Measurements from ENCODE around the gene WDR48.
A peak's percentile ranks its signal among the peaks of the same experiment; 100 is the strongest.

Gene WDR48

GRCh38 chr3:39065197-39065596 lies 13.4 kb downstream of the WDR48 start:
- DNase-seq, result no peak

- DNase-seq, result no peak
Observed at GRCh38 chr3:39067286-39067685, 15.5 kb downstream of the WDR48 start.

DNA sequence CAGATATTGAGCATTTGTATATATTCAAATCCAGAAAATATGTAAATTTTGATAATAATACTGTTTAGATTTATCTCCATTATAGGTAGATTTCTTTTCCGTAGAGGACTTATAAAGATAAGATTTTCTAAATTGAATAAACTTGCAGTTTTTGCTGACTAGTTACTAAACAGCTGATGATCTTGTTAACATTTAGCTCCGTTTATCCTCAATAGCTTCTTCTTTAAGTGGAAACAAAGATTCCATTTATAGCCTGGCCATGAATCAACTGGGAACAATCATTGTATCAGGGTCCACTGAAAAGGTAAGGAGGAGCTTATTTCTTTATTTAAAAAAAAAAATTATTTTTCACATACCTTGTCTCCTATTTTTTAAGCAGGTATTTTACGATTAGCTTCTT lies 16.7 kb downstream of the WDR48 start:
- DNase-seq, result no peak

- DNase-seq, result no peak
Observed at GRCh38 chr3:39075910-39076309, 24.1 kb downstream of the WDR48 start.

GRCh38 chr3:39079530-39079929 lies 27.7 kb downstream of the WDR48 start:
- no peak for DNase-seq

DNA sequence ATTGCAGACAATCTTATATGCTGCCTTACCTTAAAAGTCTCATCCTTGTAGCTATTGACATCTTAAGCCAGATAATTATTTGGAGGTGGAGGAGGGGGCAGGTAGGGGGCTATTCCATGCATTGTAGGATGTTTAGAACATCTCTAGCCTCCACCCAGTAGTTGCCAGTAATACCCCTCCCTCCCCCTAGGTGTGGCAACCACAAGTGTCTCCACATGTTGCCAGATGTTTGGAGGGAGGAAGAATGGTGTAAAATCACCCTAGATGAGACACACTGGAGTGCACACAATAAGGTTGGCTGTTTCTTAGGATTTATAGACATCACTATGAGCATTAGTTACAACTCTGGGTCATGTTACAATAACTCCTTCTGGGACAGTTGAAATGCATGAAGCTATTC lies 28.2 kb downstream of the WDR48 start:
- no peak for DNase-seq

- no peak for DNase-seq
Observed at GRCh38 chr3:39082666-39083313, 31.0 kb downstream of the WDR48 start.

- DNase-seq, result no peak
Observed at GRCh38 chr3:39086144-39086543, 34.3 kb downstream of the WDR48 start.

DNA sequence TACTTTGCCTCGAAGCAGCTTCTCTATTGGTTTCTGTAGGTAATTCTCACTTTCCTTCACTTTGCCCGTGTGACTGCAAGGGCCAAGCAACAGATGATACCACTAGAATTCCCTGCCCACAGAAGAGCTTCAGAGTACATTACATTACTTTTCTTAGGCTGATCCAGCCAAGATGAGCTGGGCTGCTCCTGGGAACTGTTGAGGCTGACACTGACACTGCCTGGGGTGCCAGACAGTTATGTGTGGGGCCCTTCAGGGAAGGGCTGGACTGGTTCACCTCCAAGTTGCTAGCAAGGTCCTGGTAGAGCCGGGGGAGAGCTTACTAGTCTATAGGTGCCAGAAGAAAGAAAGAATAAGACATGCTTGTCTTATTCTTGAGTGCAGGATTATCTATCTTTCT lies 36.6 kb downstream of the WDR48 start:
- DNase-seq, result no peak

DNA sequence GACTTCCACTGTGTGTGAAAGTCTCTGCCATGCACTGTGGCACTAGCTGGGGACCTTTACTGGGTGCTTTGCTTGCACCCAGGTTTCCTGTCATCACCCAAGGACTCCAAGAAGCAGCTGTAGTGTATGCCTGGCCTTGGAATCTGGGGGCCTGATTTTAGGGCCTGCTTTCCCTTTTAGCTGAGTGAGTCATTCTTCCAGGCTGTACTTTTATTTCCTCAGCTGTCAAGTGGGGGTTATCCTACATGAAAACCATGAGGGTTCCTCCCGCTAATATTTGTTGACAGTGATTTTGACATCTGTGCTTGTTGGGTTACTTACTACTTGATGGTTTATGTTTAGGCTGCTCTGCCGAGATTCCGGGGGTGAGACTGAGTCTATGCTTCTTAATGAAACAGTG lies 37.1 kb downstream of the WDR48 start:
- no peak for DNase-seq

- DNase-seq, result no peak
Observed at GRCh38 chr3:39090922-39091321, 39.1 kb downstream of the WDR48 start.

DNA sequence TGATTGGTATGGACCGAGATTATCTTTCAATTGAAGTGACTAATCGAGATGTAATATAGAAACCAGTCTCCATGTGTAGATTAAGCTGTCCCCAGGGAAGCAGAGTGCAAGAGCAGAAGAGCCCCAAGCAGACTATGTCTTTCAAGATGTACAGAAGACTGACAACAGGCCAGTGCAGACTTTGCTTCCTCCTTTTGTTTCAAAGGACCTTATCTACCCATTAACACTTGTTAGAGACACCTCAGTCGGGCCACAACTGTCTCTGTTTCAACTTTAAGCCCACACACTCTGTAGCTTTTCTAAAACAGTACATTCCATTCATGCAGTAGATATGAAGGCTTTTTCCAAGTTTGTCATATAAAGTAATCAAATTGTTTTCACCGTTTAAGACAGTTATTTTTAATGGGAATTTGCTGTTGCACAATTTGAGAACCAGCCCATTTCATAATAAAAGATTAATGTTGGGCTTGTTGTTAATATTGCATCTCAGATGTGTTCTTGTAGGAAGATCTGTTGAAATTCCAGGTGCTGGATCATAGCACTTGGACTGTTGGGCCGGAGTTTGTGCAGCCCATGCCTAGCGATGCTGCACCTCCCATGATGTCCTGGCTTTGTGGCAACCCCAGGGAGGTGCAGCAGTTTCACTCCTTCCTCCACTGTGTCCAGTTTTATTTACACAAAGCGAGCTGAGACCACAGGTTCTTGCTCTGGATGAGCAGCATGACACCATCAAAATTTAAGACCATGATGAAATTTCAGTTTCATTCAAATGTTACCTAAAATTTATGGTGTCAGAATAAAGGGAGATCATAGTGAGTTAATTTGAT lies 43.2 kb downstream of the WDR48 start:
- no peak for DNase-seq

DNA sequence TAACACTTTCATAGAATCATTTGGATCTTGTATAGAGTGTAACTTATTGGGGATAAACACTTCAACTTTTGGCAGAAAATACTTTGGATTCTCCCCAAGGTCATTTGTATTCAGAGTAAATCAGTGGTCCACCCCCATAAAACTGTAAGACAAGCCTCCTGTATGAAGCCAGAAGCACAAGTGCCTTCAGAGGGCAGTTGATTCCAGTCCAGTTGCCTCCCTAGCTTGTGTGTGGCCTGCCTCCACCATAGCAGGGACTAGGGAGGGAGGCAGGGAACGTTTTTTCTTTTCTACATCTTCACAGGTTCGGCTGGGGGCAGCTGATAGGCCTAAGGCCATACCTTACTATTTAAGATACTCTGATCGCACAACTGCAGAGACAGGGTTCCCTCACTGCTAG lies 44.0 kb downstream of the WDR48 start:
- no peak for DNase-seq

DNA sequence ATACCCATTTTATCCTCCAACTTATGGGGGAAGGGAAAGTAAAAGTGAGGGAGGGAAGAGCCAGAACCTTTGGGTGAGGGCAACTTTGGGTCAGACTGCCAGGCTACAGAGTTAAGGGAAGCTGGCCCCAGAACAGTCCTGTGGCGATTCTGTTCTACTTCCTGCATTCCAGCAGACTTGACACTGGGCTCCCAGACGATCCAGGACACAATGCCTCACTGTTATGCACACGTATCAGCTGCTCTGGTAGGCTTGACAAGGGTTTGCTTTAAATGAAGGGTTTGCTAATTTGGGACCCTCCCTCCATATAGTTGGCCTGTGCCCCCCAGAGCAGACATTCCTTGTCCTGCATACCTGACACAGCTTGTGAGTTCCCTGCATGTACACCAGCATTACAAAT lies 45.0 kb downstream of the WDR48 start:
- no peak for DNase-seq

- DNase-seq, result no peak
Observed at GRCh38 chr3:39097716-39098472, 46.1 kb downstream of the WDR48 start.

- no peak for DNase-seq
Observed at GRCh38 chr3:39098473-39099000, 46.7 kb downstream of the WDR48 start.

DNA sequence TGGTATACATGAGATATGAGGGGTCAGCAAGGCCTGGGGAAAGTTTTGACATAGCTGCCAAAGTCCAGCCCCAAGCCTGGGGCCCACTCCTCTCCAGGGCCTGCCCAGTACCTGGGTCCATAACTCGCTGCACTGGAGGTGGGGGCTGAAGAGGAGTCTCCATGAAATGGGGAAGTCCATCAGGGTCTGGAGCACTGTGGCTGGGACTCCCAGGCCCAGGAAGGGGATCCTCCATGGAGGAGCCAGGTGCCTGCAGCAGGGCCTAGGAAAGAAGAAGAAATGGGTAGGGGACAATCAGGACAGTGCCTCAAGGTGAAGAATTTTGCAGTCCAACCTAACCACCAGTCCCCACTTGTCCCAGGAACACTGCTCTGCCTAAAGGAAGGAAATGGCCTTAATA lies 47.4 kb downstream of the WDR48 start:
- no peak for DNase-seq

GRCh38 chr3:39099738-39100499 lies 48.1 kb downstream of the WDR48 start:
- DNase-seq, result no peak

GRCh38 chr3:39100500-39100886 lies 48.7 kb downstream of the WDR48 start:
- no peak for DNase-seq

- DNase-seq, result peak in 1 of 4 experiments; percentile 15
Observed at GRCh38 chr3:39101022-39101689, 49.3 kb downstream of the WDR48 start.

DNA sequence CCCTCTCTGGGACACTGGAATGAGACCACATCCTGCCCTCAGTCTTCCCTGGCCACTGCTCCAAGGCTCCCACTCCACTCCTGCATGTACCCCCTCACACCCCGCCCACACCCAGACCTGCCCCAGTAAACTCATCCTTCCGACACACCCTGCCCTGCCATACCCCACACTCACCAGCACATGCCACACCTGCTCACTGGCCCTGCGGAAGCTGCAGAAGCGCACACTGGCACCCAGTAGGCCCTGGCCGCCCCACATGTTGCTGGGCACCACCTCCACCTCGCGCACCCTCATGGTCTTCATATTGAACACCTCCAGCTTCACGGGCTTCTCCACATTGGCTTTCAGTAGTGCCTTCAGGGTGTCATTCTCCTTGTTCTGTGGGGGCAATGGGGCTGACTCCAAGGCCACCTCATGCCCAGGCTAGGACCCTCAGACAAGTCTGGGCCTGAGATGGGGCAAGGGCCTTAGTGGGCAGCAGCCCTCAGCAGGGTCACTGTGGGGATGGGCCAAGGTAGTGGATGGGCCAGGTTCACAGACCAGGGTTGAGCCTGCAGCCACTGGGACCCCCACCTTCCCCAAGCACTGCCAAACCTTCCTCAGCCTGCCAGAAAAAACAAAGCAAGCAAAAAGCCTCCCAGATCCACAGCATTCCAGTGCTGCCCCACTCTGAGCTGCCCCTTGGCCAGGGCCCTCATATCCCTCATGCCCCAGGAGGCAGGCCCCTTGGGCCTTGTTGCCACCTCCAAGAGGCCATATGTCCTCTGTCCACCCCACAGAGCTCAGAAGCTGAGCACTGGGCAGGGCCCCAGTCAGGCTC lies 50.9 kb downstream of the WDR48 start:
- no peak for DNase-seq

Measured in activated CD4-positive, CD25-positive, alpha-beta regulatory T cell (primary cell).